ENCODE measurements around the gene FAM241A. TPM values are rescaled to one million over a fixed set of nuclear protein-coding genes. Genes with fewer than 3 reads are reported as not detected.
A peak's percentile ranks its signal among the peaks of the same experiment; 100 is the strongest.

FAM241A gene
- total and polyA plus RNA-seq, 9 of the 15 experiments (the other 6 are each of a cell fraction or from before 2014, with no cell fraction given), result 2.3 to 8.5 (median 5.3) TPM

DNA sequence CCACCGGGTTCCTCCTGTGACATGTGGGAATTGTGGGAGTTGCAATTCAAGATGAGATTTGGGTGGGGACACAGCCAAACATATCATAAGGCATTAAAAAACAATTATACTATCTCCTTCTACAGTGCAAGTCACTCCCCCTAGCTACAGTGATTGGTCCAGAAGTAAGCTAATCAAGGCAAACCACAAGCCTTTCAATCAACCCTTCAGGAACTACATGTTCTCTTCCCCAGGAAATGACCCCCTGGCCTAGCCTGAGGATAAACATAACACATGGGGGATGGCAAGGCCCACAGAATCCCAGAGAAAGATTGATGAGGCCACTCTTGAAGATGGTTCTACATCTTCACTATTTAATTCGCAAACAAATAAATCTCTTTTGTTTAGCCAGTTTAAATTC, 25.2 kb upstream of the FAM241A start:
- Histone ChIP-seq H3K4me1 (replicated peaks in 1 of 2; ENCODE audit: control insufficient read depth in 2 of 2, insufficient read depth in 2 of 2, low read length in 2 of 2) (no peaks in the 10 kb centered on the region), H3K36me3 (ENCODE audit: control insufficient read depth, insufficient read depth, low read length) (no peaks in the 10 kb centered on the region), H3K4me2 (ENCODE audit: insufficient read depth, low read length) (no peak overlapping the region), H3K27me3 (ENCODE audit: control insufficient read depth in 2 of 2, insufficient read depth in 2 of 2, low read length in 2 of 2) (no peaks in the 10 kb centered on the region), H3K27ac (ENCODE audit: extremely low read depth, low read depth, low read length) (no peak overlapping the region), H3K9me1 (ENCODE audit: control insufficient read depth, insufficient read depth, low read length) (no peaks in the 10 kb centered on the region), H3K4me3 (no peak overlapping the region), H4K20me1 (replicated peaks; ENCODE audit: control insufficient read depth, insufficient read depth, low read length) (no peaks in the 10 kb centered on the region), H3K9me3 (replicated peaks; ENCODE audit: control insufficient read depth, insufficient read depth, low read depth, low read length) (no peaks in the 10 kb centered on the region), H3K9ac (ENCODE audit: insufficient read depth in 1 of 2, low read depth in 2 of 2, low read length in 2 of 2) (no peak overlapping the region), H2AFZ (ENCODE audit: low read depth, low read length) (no peak overlapping the region), H3K79me2 (ENCODE audit: control insufficient read depth, insufficient read depth, low read length) (no peaks in the 10 kb centered on the region)
- 36% methylated on average over 2 of the region's 2 CpGs for WGBS (ENCODE audit: insufficient coverage, low coverage, missing lambda C conversion rate)
- POLR2A ChIA-PET, result no interaction called here
- DNase-seq (ENCODE audit: extremely low read depth in 1 of 4, low spot score in 3 of 4), result no peak
- TF ChIP-seq, protein P1, sequence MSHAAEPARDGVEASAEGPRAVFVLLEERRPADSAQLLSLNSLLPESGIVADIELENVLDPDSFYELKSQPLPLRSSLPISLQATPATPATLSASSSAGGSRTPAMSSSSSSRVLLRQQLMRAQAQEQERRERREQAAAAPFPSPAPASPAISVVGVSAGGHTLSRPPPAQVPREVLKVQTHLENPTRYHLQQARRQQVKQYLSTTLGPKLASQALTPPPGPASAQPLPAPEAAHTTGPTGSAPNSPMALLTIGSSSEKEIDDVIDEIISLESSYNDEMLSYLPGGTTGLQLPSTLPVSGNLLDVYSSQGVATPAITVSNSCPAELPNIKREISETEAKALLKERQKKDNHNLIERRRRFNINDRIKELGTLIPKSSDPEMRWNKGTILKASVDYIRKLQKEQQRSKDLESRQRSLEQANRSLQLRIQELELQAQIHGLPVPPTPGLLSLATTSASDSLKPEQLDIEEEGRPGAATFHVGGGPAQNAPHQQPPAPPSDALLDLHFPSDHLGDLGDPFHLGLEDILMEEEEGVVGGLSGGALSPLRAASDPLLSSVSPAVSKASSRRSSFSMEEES (CRISPR knock-in tag; IDR thresholded peaks at IDR 0.05), result no peak
- TF ChIP-seq ZNF766 (CRISPR knock-in tag; conservative IDR thresholded peaks at IDR 0.05), result no peak
- no peak for TF ChIP-seq POLR3G (IDR thresholded peaks at IDR 0.05; ENCODE audit: extremely low read depth, insufficient read length, insufficient replicate concordance)
- 0 out of 2 replicates have a peak, but pooled peaks have one; percentile 65 for TF ChIP-seq ZNF431 (CRISPR knock-in tag; IDR thresholded peaks at IDR 0.05)
- FAIRE-seq, result no peak
- in situ Hi-C loops (cut with MboI) (no loop called here), intact Hi-C loops (cut with micrococcal nuclease) (no loop called here)
- no TSS peak for BruUV-seq (replicated peaks)
- no peak for ATAC-seq
- CTCF ChIA-PET (ENCODE audit: low intra/inter-chr PET ratio), result no interaction called here

DNA sequence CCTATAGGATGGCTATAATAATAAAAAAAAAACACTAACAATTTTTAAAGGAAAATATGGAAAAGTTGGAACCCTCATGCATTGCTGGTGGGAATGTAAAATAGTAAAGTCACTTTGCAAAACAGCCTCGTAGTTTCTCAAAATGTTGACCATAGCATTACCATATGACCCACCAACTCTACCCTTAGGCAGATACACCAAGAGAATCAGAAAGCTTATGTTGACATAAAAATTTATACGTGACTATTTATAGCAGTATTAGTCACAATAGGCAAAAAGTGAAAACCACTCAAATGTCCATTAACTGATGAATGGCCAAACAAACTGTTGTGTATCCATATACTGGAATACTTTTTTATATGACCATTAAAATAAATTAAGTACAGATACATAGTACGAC, 19.8 kb upstream of the FAM241A start:
- H2AFZ ChIP-seq (ENCODE audit: low read depth, low read length), result no peak overlapping the region
- BruUV-seq (replicated peaks), result no TSS peak
- no peak for DNase-seq (ENCODE audit: extremely low read depth in 1 of 4, low spot score in 3 of 4)
- no peak overlapping the region for H3K4me3 ChIP-seq
- H3K27me3 ChIP-seq (ENCODE audit: control insufficient read depth in 2 of 2, insufficient read depth in 2 of 2, low read length in 2 of 2), result no peaks in the 10 kb centered on the region
- H3K9me1 ChIP-seq (ENCODE audit: control insufficient read depth, insufficient read depth, low read length), result no peaks in the 10 kb centered on the region
- H3K4me1 ChIP-seq (replicated peaks in 1 of 2; ENCODE audit: control insufficient read depth in 2 of 2, insufficient read depth in 2 of 2, low read length in 2 of 2), result no peaks in the 10 kb centered on the region
- in situ Hi-C loops (cut with MboI) (no loop called here), intact Hi-C loops (cut with micrococcal nuclease) (no loop called here)
- no peaks in the 10 kb centered on the region for H4K20me1 ChIP-seq (replicated peaks; ENCODE audit: control insufficient read depth, insufficient read depth, low read length)
- POLR2A ChIA-PET, result no interaction called here
- H3K79me2 ChIP-seq (ENCODE audit: control insufficient read depth, insufficient read depth, low read length), result no peaks in the 10 kb centered on the region
- no peak overlapping the region for H3K4me2 ChIP-seq (ENCODE audit: insufficient read depth, low read length)
- FAIRE-seq, result no peak
- H3K27ac ChIP-seq (ENCODE audit: extremely low read depth, low read depth, low read length), result no peak overlapping the region
- H3K36me3 ChIP-seq (ENCODE audit: control insufficient read depth, insufficient read depth, low read length), result no peaks in the 10 kb centered on the region
- 18% methylated on average over 3 of the region's 3 CpGs for WGBS (ENCODE audit: insufficient coverage, low coverage, missing lambda C conversion rate)
- no peak overlapping the region for H3K9ac ChIP-seq (ENCODE audit: insufficient read depth in 1 of 2, low read depth in 2 of 2, low read length in 2 of 2)
- CTCF ChIA-PET (ENCODE audit: low intra/inter-chr PET ratio), result no interaction called here
- no peaks in the 10 kb centered on the region for H3K9me3 ChIP-seq (replicated peaks; ENCODE audit: control insufficient read depth, insufficient read depth, low read depth, low read length)
- TF ChIP-seq ARID2 (IDR thresholded peaks at IDR 0.05) (no peak), TEAD1 (CRISPR knock-in tag; IDR thresholded peaks at IDR 0.05) (no peak), CAMTA2 (CRISPR knock-in tag; conservative IDR thresholded peaks at IDR 0.05) (no peak), DMBX1 (CRISPR knock-in tag; IDR thresholded peaks at IDR 0.05; ENCODE audit: borderline replicate concordance) (no peak), HIVEP1 (CRISPR knock-in tag; IDR thresholded peaks at IDR 0.05) (no peak), TSC22D4 (tag; IDR thresholded peaks at IDR 0.05) (no peak)
- TF ChIP-seq, protein P2, sequence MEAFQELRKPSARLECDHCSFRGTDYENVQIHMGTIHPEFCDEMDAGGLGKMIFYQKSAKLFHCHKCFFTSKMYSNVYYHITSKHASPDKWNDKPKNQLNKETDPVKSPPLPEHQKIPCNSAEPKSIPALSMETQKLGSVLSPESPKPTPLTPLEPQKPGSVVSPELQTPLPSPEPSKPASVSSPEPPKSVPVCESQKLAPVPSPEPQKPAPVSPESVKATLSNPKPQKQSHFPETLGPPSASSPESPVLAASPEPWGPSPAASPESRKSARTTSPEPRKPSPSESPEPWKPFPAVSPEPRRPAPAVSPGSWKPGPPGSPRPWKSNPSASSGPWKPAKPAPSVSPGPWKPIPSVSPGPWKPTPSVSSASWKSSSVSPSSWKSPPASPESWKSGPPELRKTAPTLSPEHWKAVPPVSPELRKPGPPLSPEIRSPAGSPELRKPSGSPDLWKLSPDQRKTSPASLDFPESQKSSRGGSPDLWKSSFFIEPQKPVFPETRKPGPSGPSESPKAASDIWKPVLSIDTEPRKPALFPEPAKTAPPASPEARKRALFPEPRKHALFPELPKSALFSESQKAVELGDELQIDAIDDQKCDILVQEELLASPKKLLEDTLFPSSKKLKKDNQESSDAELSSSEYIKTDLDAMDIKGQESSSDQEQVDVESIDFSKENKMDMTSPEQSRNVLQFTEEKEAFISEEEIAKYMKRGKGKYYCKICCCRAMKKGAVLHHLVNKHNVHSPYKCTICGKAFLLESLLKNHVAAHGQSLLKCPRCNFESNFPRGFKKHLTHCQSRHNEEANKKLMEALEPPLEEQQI (IDR thresholded peaks at IDR 0.05), result no peak
- ATAC-seq, result no peak

Measured in K562 (cell line).